HPDE6-E6E7 (cell line): ENCODE measurements around the gene KRT6B.
"Not testable (repeated sequence)": the region's sequence is repeated elsewhere in the genome, so short reads cannot be mapped to it uniquely, and the experiment has no call there.

ENCODE experiments used
- DNase-seq: peaks from one replicate; pipeline ENCODE4 v3.0.0; 2011; ENCODE audit warnings: missing footprints; ENCODE audit errors: extremely low spot score

The KRT6B gene

GRCh38 chr12:52452101-52452500, at the start of gene KRT6B:
Gene KRT6B (minus strand): TSS chr12:52452146. CDS start chr12:52452078, 68 bp downstream.
- DNase-seq: no peak

- no peak for DNase-seq
Measured at GRCh38 chr12:52501490-52501889, 49.5 kb upstream of the KRT6B start.

GRCh38 chr12:52500574-52500973, 48.6 kb upstream of the KRT6B start:
- not testable (repeated sequence) for DNase-seq

- no peak for DNase-seq
Measured at GRCh38 chr12:52499806-52500560, 48.0 kb upstream of the KRT6B start.

GRCh38 chr12:52498946-52499345, 47.0 kb upstream of the KRT6B start:
- DNase-seq: no peak

GRCh38 chr12:52497975-52498374, 46.0 kb upstream of the KRT6B start:
- no peak for DNase-seq

- DNase-seq: peak; percentile 62
Measured at GRCh38 chr12:52496590-52497071, 44.7 kb upstream of the KRT6B start.

GRCh38 chr12:52496054-52496453, 44.1 kb upstream of the KRT6B start:
- DNase-seq: no peak

- DNase-seq: no peak
Measured at GRCh38 chr12:52495389-52495788, 43.4 kb upstream of the KRT6B start.

- DNase-seq: no peak
Measured at GRCh38 chr12:52494518-52494917, 42.6 kb upstream of the KRT6B start.

- DNase-seq: no peak
Measured at GRCh38 chr12:52494100-52494499, 42.2 kb upstream of the KRT6B start.

- peak; percentile 79 for DNase-seq
Measured at GRCh38 chr12:52493172-52493571, 41.2 kb upstream of the KRT6B start, which contains the start of gene KRT6A. Gene KRT6A (minus strand): TSS chr12:52493257. CDS start chr12:52493188, 69 bp downstream.

GRCh38 chr12:52492405-52492804, 40.5 kb upstream of the KRT6B start:
- DNase-seq: not testable (repeated sequence)

- not testable (repeated sequence) for DNase-seq
Measured at GRCh38 chr12:52491495-52491894, 39.5 kb upstream of the KRT6B start.

GRCh38 chr12:52488736-52489135, 36.8 kb upstream of the KRT6B start:
- no peak for DNase-seq

- not testable (repeated sequence) for DNase-seq
Measured at GRCh38 chr12:52487744-52488443, 35.9 kb upstream of the KRT6B start.

GRCh38 chr12:52487211-52487610, 35.3 kb upstream of the KRT6B start:
- no peak for DNase-seq

- no peak for DNase-seq
Measured at GRCh38 chr12:52486166-52487105, 34.5 kb upstream of the KRT6B start.

- no peak for DNase-seq
Measured at GRCh38 chr12:52480073-52480472, 28.1 kb upstream of the KRT6B start.

- no peak for DNase-seq
Measured at GRCh38 chr12:52477651-52478050, 25.7 kb upstream of the KRT6B start.

GRCh38 chr12:52474212-52474611, 22.3 kb upstream of the KRT6B start:
- no peak for DNase-seq

GRCh38 chr12:52473768-52474167, 21.8 kb upstream of the KRT6B start, which contains the start of gene KRT6C:
Gene KRT6C (minus strand): TSS chr12:52473805. CDS start chr12:52473737, 68 bp downstream.
- no peak for DNase-seq
